Urothelium cell line (cell line): ENCODE results near the gene ACIN1.

Experiments used
- DNase-seq: peaks from one replicate; pipeline ENCODE4 v3.0.0; 2011; ENCODE audit warnings: low spot score, mixed read lengths
- FAIRE-seq: peaks from 2 replicates; lab custom pipeline; 2011; peaks lifted over from hg19 to GRCh38; lab: Jason Lieb, UNC

The ACIN1 gene

GRCh38 chr14:23089498-23090253 is 5.3 kb downstream of the ACIN1 start:
- DNase-seq (no peak), FAIRE-seq (no peak)

DNA sequence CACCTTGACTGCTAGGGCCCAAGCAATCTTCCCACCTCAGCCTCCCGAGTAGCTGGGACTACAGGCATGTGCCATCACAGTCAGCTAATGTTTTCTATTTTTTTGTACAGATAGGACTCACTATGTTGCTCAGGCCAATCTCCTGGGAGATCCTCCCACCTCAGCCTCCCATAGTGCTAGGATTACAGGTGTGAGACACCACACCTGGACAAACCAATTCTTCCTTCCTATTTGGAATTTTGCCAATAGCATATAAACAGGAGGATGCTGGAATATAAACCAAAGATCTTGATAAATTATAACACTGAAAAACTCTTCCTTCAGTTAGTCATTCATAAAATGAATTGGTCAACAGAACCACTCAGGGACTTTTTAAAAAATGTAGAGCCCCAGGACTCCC is 8.4 kb downstream of the ACIN1 start:
- FAIRE-seq (no peak), DNase-seq (no peak)

DNA sequence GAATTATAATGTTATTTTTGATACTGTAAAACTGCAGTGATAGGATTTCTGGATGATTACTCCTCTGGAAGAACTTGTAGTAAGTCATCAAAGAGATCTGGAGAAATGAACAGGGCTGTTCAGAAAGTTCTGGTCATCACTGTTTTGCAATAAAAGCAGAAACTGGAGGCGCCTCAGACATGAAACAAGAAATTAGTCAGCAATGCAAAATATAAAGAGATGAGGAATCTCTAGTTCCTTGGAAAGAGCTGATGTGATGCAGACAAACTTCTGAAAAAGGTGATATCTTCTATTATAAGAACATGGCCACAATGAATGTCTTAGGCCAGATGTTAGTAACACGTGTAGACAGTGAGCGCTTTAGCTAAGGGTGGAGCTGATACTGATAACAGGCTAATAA is 9.5 kb downstream of the ACIN1 start:
- FAIRE-seq (no peak), DNase-seq (no peak)

- no peak for FAIRE-seq
- DNase-seq = no peak
Observed at GRCh38 chr14:23080474-23080873, 14.5 kb downstream of the ACIN1 start.

DNA sequence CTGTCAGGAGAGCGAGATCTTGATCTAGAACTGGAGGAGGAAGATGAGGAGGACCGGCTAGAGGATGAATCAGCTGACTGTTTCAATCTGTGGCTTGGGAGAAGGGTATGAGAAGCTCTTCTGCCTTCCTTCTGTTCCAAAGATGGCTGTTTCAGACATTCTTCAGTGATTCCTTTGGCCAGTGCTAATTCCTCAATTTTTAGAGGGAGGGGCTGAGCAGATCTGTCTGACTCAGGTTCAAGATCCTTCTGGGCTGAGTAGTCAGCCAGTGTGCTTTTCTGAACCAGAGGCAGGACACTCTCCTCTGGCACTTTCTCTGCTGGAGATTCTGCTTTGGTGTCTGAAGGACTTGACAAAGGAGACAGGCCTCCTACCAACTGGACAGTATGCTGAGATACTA is 15.2 kb downstream of the ACIN1 start:
- DNase-seq (no peak), FAIRE-seq (no peak)

GRCh38 chr14:23078692-23079116 is 16.2 kb downstream of the ACIN1 start:
- peak; percentile 58 for DNase-seq

GRCh38 chr14:23077962-23078361 is 17.0 kb downstream of the ACIN1 start:
- DNase-seq = no peak
- FAIRE-seq = no peak

More at GRCh38 chr14:23078692-23079116, 16.2 kb downstream of the ACIN1 start:
- no peak for FAIRE-seq

DNA sequence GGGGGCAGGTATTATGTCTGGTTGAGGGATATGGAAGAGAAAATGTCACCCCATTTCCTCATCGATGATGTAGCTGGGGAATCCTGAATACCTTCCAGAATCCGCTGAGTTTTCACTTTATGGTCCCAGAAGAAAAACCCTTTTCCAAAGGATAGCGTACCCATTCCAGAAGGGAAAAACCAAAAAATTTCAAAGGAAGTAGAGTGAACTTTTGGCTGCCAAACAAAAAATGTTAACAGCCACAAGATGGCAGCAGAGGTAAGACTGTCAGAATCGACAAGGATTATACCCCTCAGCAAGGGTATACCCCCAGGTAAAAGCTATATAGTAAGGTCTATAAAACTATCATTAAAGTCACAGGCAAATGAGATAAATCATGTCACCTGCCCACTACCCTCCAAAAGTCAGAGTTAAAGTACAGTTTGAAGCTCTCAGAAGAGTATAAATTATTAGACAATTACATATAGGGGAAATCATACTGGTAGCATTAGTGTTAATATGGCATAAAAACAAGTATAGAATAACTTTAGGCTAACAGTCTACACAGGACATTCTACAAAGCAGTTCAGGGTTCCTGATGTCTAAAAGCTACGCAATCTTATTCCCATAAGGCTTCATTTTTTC is 18.0 kb downstream of the ACIN1 start:
- DNase-seq = peak; percentile 23
- FAIRE-seq = no peak

GRCh38 chr14:23074906-23075305 is 20.0 kb downstream of the ACIN1 start:
- FAIRE-seq = no peak
- DNase-seq = no peak

DNA sequence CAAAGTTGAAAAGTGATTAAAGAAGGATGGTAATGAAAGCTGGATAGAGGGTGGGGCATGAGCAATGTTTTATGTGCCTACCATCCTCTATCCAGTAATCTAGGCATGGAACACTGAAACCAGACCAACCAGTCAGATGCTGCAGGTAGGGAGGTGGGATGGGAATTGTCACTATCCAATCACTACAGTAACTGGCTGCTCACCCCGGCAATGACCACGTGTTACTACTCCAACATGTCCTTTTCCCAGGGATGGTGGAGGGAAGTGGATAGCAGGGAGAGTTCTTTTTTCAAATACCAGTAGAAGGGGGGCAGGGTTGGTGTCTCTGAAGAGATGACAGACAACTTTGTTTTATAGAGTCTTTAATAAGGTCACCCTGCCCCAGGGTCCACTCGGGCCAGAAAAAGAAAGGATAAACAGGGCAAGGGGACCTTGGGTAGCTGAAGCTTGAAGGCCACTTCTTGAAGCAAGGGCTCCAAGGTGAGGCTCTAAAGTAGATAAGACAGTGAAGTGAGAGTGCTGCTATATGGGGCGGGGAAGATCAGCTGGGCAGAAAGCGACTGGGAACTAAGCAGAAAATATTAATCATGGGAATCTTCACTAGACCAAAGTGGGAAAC is 22.9 kb downstream of the ACIN1 start:
- no peak for DNase-seq
- no peak for FAIRE-seq

GRCh38 chr14:23071244-23071920 is 23.6 kb downstream of the ACIN1 start:
- FAIRE-seq (no peak), DNase-seq (peak; percentile 92)

- FAIRE-seq = no peak
- DNase-seq = no peak
Observed at GRCh38 chr14:23070262-23071129, 24.4 kb downstream of the ACIN1 start.

- no peak for FAIRE-seq
Observed at GRCh38 chr14:23069413-23069806, 25.5 kb downstream of the ACIN1 start.

GRCh38 chr14:23068789-23069412 is 26.0 kb downstream of the ACIN1 start:
- FAIRE-seq (no peak), DNase-seq (peak; percentile 88)

More at GRCh38 chr14:23069413-23069806, 25.5 kb downstream of the ACIN1 start:
- DNase-seq = no peak

DNA sequence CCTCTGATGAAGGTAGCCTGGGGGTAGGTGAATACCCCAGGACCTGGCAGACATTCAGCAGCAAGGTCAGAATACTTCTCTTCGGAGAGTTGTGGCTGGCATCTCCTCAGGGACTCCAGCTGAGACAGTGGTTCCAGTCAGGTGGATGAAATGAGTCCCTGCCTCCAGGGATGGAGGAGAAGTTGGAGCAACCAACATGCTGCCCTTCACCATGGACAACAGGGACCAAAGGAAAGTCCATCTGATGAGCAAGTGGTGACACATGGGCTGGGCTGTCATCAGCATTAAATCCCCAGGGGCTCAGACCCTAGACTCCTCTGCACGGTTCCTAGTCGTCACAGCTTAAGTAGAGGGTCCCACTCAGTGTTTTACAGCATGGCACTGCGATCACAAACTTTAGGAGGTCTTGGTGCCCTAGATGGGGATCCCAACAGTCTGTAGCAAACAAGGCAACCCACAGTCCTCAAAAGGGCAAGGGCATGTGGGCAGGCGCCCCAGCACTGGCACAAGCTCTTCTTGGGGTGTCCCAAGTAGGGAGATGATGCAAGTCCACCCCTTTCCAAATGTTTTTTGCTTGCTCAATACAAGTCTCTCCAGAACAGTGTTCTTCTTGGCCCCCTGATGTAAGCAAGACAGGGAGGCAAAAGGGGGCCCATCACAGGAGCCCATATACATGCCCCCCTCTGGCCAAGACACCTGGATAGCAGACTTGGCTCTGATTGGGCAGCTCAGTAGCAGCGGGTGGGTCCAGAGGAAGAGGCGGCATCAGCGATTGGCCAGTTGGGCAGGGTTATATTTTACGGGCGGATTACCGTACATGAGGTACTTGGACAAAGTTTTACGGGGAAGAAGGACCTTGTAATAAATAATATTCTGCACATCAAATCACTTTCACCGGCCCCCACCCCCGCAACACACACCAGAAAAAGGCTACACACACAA is 26.8 kb downstream of the ACIN1 start:
- FAIRE-seq (no peak), DNase-seq (no peak)

- DNase-seq (no peak), FAIRE-seq (no peak)
Observed at GRCh38 chr14:23066855-23067744, 27.8 kb downstream of the ACIN1 start.

- DNase-seq (no peak), FAIRE-seq (no peak)
Observed at GRCh38 chr14:23066368-23066767, 28.6 kb downstream of the ACIN1 start.

GRCh38 chr14:23063601-23064000 is 31.3 kb downstream of the ACIN1 start:
- FAIRE-seq (no peak), DNase-seq (no peak)
